Right lobe of liver (tissue), 6 donors: ENCODE measurements around the gene HKDC1. TPM values are rescaled to one million over a fixed set of nuclear protein-coding genes. Genes with fewer than 3 reads are reported as not detected.
"Not testable (repeated sequence)": the region's sequence is repeated elsewhere in the genome, so short reads cannot be mapped to it uniquely, and the experiment has no call there.

ENCODE experiments used
- ATAC-seq, 4 donors: fragments of 200-7000 bp; cut with Tn5 transposase; one replicate each; pipeline ENCODE4 v1.9.1; 2020; ENCODE audit warnings: mild to moderate bottlenecking in 4 of 4, moderate library complexity in 4 of 4
- DNase-seq, 3 donors: peaks; one replicate each; pipeline ENCODE4 v3.0.0-alpha.2; 2020
- H3K27ac ChIP-seq, 3 donors: fragments of 200-600 bp; one replicate each; pipeline ENCODE4 v1.8.0; 2022
- H3K27me3 ChIP-seq, 2 donors: fragments of 200-600 bp; one replicate each; pipeline ENCODE4 v1.8.0; 2022
- H3K36me3 ChIP-seq, 4 donors: fragments of 200-600 bp; sonication (generic) in 1 of 4; one replicate each; pipeline versions ENCODE4 v1.5.1 to v1.8.0; 2017 to 2022; ENCODE audit warnings: control low read depth in 1 of 4
- H3K4me1 ChIP-seq, 4 donors: fragments of 200-600 bp; sonication (generic) in 1 of 4; one replicate each; pipeline versions ENCODE4 v1.5.1 to v1.8.0; 2017 to 2022; ENCODE audit warnings: control low read depth in 1 of 4
- H3K4me3 ChIP-seq, 3 donors: fragments of 200-600 bp; one replicate each; pipeline ENCODE4 v1.8.0; 2022
- H3K9me3 ChIP-seq, 4 donors: fragments of 200-600 bp; sonication (generic) in 1 of 4; one replicate each; pipeline versions ENCODE4 v1.5.1 to v1.8.0; 2017 to 2022; ENCODE audit warnings: control low read depth in 1 of 4
- CTCF ChIP-seq, 4 donors: fragments of 200-600 bp in 3 of 4; fragments of 450-650 bp in 1 of 4; IDR thresholded peaks; one replicate each; pipeline versions ENCODE4 v1.5.1 to v1.8.0; 2016 to 2022; ENCODE audit warnings: antibody characterized with exemption in 4 of 4, mild to moderate bottlenecking in 2 of 4
- POLR2A ChIP-seq: fragments of 450-650 bp; IDR thresholded peaks from one replicate; pipeline ENCODE4 v1.6.1; 2017; ENCODE audit warnings: antibody characterized with exemption, mild to moderate bottlenecking
- WGBS: methylation state at CpG from one replicate; pipeline ENCODE4 v1.1.6; 2018; ENCODE audit warnings: low coverage, low lambda C conversion rate; ENCODE audit not compliant: insufficient coverage; ENCODE audit errors: missing lambda C conversion rate; 5-methylcytosine and 5-hydroxymethylcytosine counted together
- intact Hi-C, 2 donors: fragments of 100-400 bp; cut with DNase I; formaldehyde crosslinking; loops; one replicate each; pipeline versions ENCODE4 v1.11.2 to v1.14.1; 2022
- total RNA-seq, 6 experiments: library from RNA; depleted of rRNA in 2 of 6; stranded (reverse); fragments of >200 nt in 2 of 6; fragmentation: NEBNext Ultra II Directional in 3 of 6; extraction: Animal tissue kit (Norgen Biotek cat#: 25700) in 3 of 6; gene quantifications; one replicate each; pipeline versions ENCODE4 v1.1.0 to v1.2.4, GENCODE V29; 2016 to 2023
- donor health status: DM: no; HTN: yes; CAD: no.
- donor health status: DM: no; HTN: no; CAD: no.
- donor health status: DM: no; HTN: no; CAD: no.
- donor health status: DM: no; HTN: yes; CAD: no.
- donor health status: DM: no; HTN: yes; CAD: no.

The HKDC1 gene
- total RNA-seq, 6 experiments from 2014 or later: 0.24 to 44.5 (median 20.1) TPM

GRCh38 chr10:69248117-69248730 is 28.1 kb downstream of the HKDC1 start:
- no peak overlapping the region for H3K27ac ChIP-seq
- DNase-seq (no peak), ATAC-seq (no peak)
- peaks cover 0 to 5% (median 0%) of the 10 kb centered on the region in 4 donors for H3K36me3 ChIP-seq
- WGBS: 92% methylated on average over 9 of the region's 24 CpGs
- H3K4me3 ChIP-seq: no peak overlapping the region
- intact Hi-C loops: no loop called here
- no peaks in the 10 kb centered on the region for H3K4me1 ChIP-seq
- TF ChIP-seq CTCF (IDR thresholded peaks at IDR 0.05) (no peak), POLR2A (no peak)
- no peaks in the 10 kb centered on the region for H3K9me3 ChIP-seq
- no peaks in the 10 kb centered on the region for H3K27me3 ChIP-seq

GRCh38 chr10:69250041-69250440 is 29.9 kb downstream of the HKDC1 start:
- Histone ChIP-seq H3K9me3 (no peaks in the 10 kb centered on the region), H3K36me3 (peaks cover 0 to 5% (median 0%) of the 10 kb centered on the region in 4 donors), H3K27me3 (no peaks in the 10 kb centered on the region), H3K4me1 (no peaks in the 10 kb centered on the region), H3K4me3 (no peak overlapping the region), H3K27ac (no peak overlapping the region)
- intact Hi-C loops: no loop called here
- ATAC-seq (peak in 1 of 4 donors; percentile 38), DNase-seq (no peak)
- 96% methylated on average over 4 of the region's 14 CpGs for WGBS
- TF ChIP-seq POLR2A (no peak), CTCF (IDR thresholded peaks at IDR 0.05) (no peak)

GRCh38 chr10:69251417-69251816 is 31.3 kb downstream of the HKDC1 start:
- ATAC-seq, H3K4me3 ChIP-seq, H3K9me3 ChIP-seq, H3K27ac ChIP-seq, H3K27me3 ChIP-seq, intact Hi-C loops, DNase-seq, H3K4me1 ChIP-seq, H3K36me3 ChIP-seq: not testable (repeated sequence)
- whole genome bisulfite sequencing: 85% methylated on average over 2 of the region's 2 CpGs

GRCh38 chr10:69253171-69253570 is 33.0 kb downstream of the HKDC1 start:
- intact Hi-C loops: no loop called here
- no peaks in the 10 kb centered on the region for H3K4me1 ChIP-seq
- no peak for DNase-seq
- WGBS: 92% methylated on average over 2 of the region's 3 CpGs
- no peak overlapping the region for H3K27ac ChIP-seq
- no peaks in the 10 kb centered on the region for H3K27me3 ChIP-seq
- peaks cover 0 to 5% (median 0%) of the 10 kb centered on the region in 4 donors for H3K36me3 ChIP-seq
- TF ChIP-seq POLR2A (no peak), CTCF (IDR thresholded peaks at IDR 0.05) (no peak)
- no peaks in the 10 kb centered on the region for H3K9me3 ChIP-seq
- H3K4me3 ChIP-seq: no peak overlapping the region
- ATAC-seq: no peak

- intact Hi-C loops: no loop called here
- Histone ChIP-seq H3K27me3 (no peaks in the 10 kb centered on the region), H3K4me3 (no peak overlapping the region), H3K27ac (no peak overlapping the region), H3K9me3 (no peaks in the 10 kb centered on the region), H3K4me1 (no peaks in the 10 kb centered on the region), H3K36me3 (peaks cover 0 to 3% (median 0%) of the 10 kb centered on the region in 4 donors)
- TF ChIP-seq POLR2A (no peak), CTCF (IDR thresholded peaks at IDR 0.05) (no peak)
- no peak for DNase-seq
- 44% methylated on average over 3 of the region's 7 CpGs for WGBS
- ATAC-seq: no peak
These were observed 34.7 kb downstream of the HKDC1 start for GRCh38 chr10:69254877-69255276.
